ENCODE results near the gene PCDHA9. TPM values are rescaled to one million over a fixed set of nuclear protein-coding genes. Genes with fewer than 3 reads are reported as not detected.
"Not testable (repeated sequence)": the region's sequence is repeated elsewhere in the genome, so short reads cannot be mapped to it uniquely, and the experiment has no call there.

Gene PCDHA9
- total RNA-seq = under 1 TPM in 2 of 3 donors, not detected in 1; 0.16 to 0.17 TPM
- long read RNA-seq, donor 1 = 0 reads
- long read RNA-seq, donor 2 = 0 reads

- intact Hi-C loops (cut with DNase I, micrococcal nuclease); H3K4me1 ChIP-seq (ENCODE audit: low read depth); H3K36me3 ChIP-seq (ENCODE audit: low read depth); ATAC-seq; DNase-seq; H3K4me3 ChIP-seq: not testable (repeated sequence)
- peaks cover 11% of the 10 kb centered on the region for H3K9me3 ChIP-seq
Observed at GRCh38 chr5:140848139-140849102, at the start of gene PCDHA9. Gene PCDHA9, plus strand, starts transcription at chr5:140848382. Its CDS starts 114 bp downstream, at chr5:140848496.

GRCh38 chr5:140800816-140801493 lies 47.2 kb upstream of the PCDHA9 start, which contains the start of gene PCDHA3:
Gene PCDHA3, plus strand, starts transcription at chr5:140801057.
- DNase-seq = no peak
- H3K4me1 ChIP-seq (ENCODE audit: low read depth) = no peaks in the 10 kb centered on the region
- intact Hi-C loops (cut with DNase I, micrococcal nuclease) = no loop called here
- H3K4me3 ChIP-seq = no peak within 1 kb of the TSS
- TF ChIP-seq CTCF (IDR thresholded peaks at IDR 0.05) = no peak
- peaks cover 59% of the 10 kb centered on the region for H3K9me3 ChIP-seq
- ATAC-seq = no peak
- H3K36me3 ChIP-seq (ENCODE audit: low read depth) = no peaks in the 10 kb centered on the region

GRCh38 chr5:140801494-140801841 lies 46.7 kb upstream of the PCDHA9 start:
- intact Hi-C loops (cut with DNase I, micrococcal nuclease) = no loop called here
- Histone ChIP-seq H3K9me3 (peaks cover 56% of the 10 kb centered on the region), H3K4me1 (ENCODE audit: low read depth) (no peaks in the 10 kb centered on the region), H3K4me3 (no peak overlapping the region), H3K36me3 (ENCODE audit: low read depth) (no peaks in the 10 kb centered on the region)
- no peak for ATAC-seq
- DNase-seq = no peak
- no peak for TF ChIP-seq CTCF (IDR thresholded peaks at IDR 0.05)

- ATAC-seq; H3K36me3 ChIP-seq (ENCODE audit: low read depth); H3K4me1 ChIP-seq (ENCODE audit: low read depth); H3K4me3 ChIP-seq; DNase-seq; intact Hi-C loops (cut with DNase I, micrococcal nuclease): not testable (repeated sequence)
- H3K9me3 ChIP-seq = peaks cover 53% of the 10 kb centered on the region
Observed at GRCh38 chr5:140802381-140802780, 45.8 kb upstream of the PCDHA9 start.

GRCh38 chr5:140802781-140803271 lies 45.4 kb upstream of the PCDHA9 start:
- H3K36me3 ChIP-seq (ENCODE audit: low read depth) = no peaks in the 10 kb centered on the region
- no peaks in the 10 kb centered on the region for H3K4me1 ChIP-seq (ENCODE audit: low read depth)
- DNase-seq = peak in 1 of 3 donors; percentile 43
- intact Hi-C loops (cut with DNase I, micrococcal nuclease) = no loop called here
- H3K9me3 ChIP-seq = peaks cover 54% of the 10 kb centered on the region
- TF ChIP-seq CTCF (IDR thresholded peaks at IDR 0.05) = no peak
- H3K4me3 ChIP-seq = no peak overlapping the region
- no peak for ATAC-seq

- peaks cover 54% of the 10 kb centered on the region for H3K9me3 ChIP-seq
- no peaks in the 10 kb centered on the region for H3K4me1 ChIP-seq (ENCODE audit: low read depth)
- H3K4me3 ChIP-seq = no peak within 1 kb of the TSS
- DNase-seq (peak; percentile 27 to 45 (median 31)), ATAC-seq (peak; percentile 56)
- intact Hi-C loops (cut with DNase I, micrococcal nuclease) = no loop called here
- no peak for TF ChIP-seq CTCF (IDR thresholded peaks at IDR 0.05)
- H3K36me3 ChIP-seq (ENCODE audit: low read depth) = no peaks in the 10 kb centered on the region
Observed at GRCh38 chr5:140806834-140807775, 41.1 kb upstream of the PCDHA9 start, which contains the start of gene PCDHA4. Gene PCDHA4, plus strand, starts transcription at chr5:140807068.

GRCh38 chr5:140808241-140808888 lies 39.8 kb upstream of the PCDHA9 start:
- intact Hi-C loops (cut with DNase I, micrococcal nuclease); H3K4me1 ChIP-seq (ENCODE audit: low read depth); ATAC-seq; H3K36me3 ChIP-seq (ENCODE audit: low read depth); H3K4me3 ChIP-seq: not testable (repeated sequence)
- peaks cover 45% of the 10 kb centered on the region for H3K9me3 ChIP-seq
- peak in 1 of 3 donors; percentile 37 for DNase-seq

Data from mucosa of descending colon (tissue), 3 donors.